ENCODE results near the gene DAO.

DNA sequence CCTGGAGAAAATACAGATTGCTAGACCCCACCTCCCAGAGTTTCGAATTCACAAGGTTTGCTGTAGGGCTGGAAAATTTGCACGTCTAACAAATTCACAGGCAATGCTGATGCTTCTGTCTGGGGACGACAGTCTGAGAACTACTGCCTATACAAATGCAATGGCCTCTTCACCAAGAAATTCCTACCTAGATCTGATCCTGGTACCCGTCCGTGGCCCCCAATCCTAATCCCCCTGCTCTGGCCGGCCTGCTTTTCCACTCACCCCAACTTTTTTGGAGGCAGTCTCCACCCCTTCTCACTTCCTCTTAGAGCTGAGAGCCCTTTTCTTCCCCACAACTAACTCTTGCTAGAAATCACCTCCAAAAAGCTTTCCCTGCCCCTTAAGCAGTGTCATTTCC, 19.4 kb upstream of the DAO start:
- TF ChIP-seq, protein P1, sequence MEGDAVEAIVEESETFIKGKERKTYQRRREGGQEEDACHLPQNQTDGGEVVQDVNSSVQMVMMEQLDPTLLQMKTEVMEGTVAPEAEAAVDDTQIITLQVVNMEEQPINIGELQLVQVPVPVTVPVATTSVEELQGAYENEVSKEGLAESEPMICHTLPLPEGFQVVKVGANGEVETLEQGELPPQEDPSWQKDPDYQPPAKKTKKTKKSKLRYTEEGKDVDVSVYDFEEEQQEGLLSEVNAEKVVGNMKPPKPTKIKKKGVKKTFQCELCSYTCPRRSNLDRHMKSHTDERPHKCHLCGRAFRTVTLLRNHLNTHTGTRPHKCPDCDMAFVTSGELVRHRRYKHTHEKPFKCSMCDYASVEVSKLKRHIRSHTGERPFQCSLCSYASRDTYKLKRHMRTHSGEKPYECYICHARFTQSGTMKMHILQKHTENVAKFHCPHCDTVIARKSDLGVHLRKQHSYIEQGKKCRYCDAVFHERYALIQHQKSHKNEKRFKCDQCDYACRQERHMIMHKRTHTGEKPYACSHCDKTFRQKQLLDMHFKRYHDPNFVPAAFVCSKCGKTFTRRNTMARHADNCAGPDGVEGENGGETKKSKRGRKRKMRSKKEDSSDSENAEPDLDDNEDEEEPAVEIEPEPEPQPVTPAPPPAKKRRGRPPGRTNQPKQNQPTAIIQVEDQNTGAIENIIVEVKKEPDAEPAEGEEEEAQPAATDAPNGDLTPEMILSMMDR (IDR thresholded peaks at IDR 0.05; ENCODE audit: borderline replicate concordance, extremely low read depth, low read length, poor library complexity, severe bottlenecking): no peak
- no peak for TF ChIP-seq EZH2 (IDR thresholded peaks at IDR 0.05; ENCODE audit: borderline replicate concordance, low read depth, low read length, severe bottlenecking)

Data from DND-41 (cell line).